GM23248 (cell line): ENCODE measurements around the gene PLPP3. TPM values are rescaled to one million over a fixed set of nuclear protein-coding genes. Genes with fewer than 3 reads are reported as not detected.

Experiments used
- DNase-seq: peaks from one replicate; pipeline ENCODE4 v3.0.0-alpha.2; 2015
- H2AFZ ChIP-seq: fragments of 200-600 bp; sonication (generic); 2 replicates; pipeline ENCODE4 v1.6.1; 2016; ENCODE audit warnings: antibody characterized with exemption
- H3F3A ChIP-seq: fragments of 200-600 bp; sonication (generic); 2 replicates; pipeline ENCODE4 v1.6.1; 2016; ENCODE audit warnings: mild to moderate bottlenecking, antibody characterized with exemption, mixed run types; ENCODE audit not compliant: insufficient read depth
- H3K27ac ChIP-seq: fragments of 200-600 bp; sonication (generic); 2 replicates; pipeline ENCODE4 v1.5.1; 2016; ENCODE audit warnings: mild to moderate bottlenecking
- H3K27me3 ChIP-seq: fragments of 200-600 bp; sonication (generic); replicated peaks from 2 replicates; pipeline ENCODE4 v1.6.1; 2016; ENCODE audit warnings: mild to moderate bottlenecking; ENCODE audit not compliant: insufficient read depth
- H3K36me3 ChIP-seq: fragments of 200-600 bp; sonication (generic); 2 replicates; pipeline ENCODE4 v1.6.1; 2016; ENCODE audit warnings: low read depth, mild to moderate bottlenecking
- H3K4me1 ChIP-seq: fragments of 200-600 bp; sonication (generic); 2 replicates; pipeline ENCODE4 v1.6.1; 2016; ENCODE audit warnings: mild to moderate bottlenecking; ENCODE audit not compliant: insufficient read depth
- H3K4me2 ChIP-seq: fragments of 200-600 bp; sonication (generic); one replicate; pipeline ENCODE4 v1.6.1; 2016; ENCODE audit warnings: mild to moderate bottlenecking; ENCODE audit not compliant: unreplicated experiment
- H3K4me3 ChIP-seq: fragments of 200-600 bp; sonication (generic); 2 replicates; pipeline ENCODE4 v1.5.1; 2016; ENCODE audit warnings: mild to moderate bottlenecking
- H3K79me2 ChIP-seq: fragments of 200-600 bp; sonication (generic); 2 replicates; pipeline ENCODE4 v1.6.1; 2016; ENCODE audit warnings: mild to moderate bottlenecking; ENCODE audit not compliant: insufficient read depth
- H3K9ac ChIP-seq: fragments of 200-600 bp; sonication (generic); 2 replicates; pipeline ENCODE4 v1.6.1; 2016; ENCODE audit warnings: mild to moderate bottlenecking
- H3K9me2 ChIP-seq: fragments of 200-600 bp; sonication (generic); 2 replicates; pipeline ENCODE4 v1.6.1; 2016; ENCODE audit warnings: mixed run types, mild to moderate bottlenecking, moderate library complexity; ENCODE audit not compliant: insufficient read depth
- H3K9me3 ChIP-seq: fragments of 200-600 bp; sonication (generic); one replicate; pipeline ENCODE4 v1.6.1; 2017; ENCODE audit warnings: low read depth
- H4K20me1 ChIP-seq: fragments of 200-600 bp; sonication (generic); 2 replicates; pipeline ENCODE4 v1.6.0; 2016; ENCODE audit not compliant: insufficient read depth
- EZH2 ChIP-seq: fragments of 200-600 bp; sonication (generic); IDR thresholded peaks from 2 replicates; pipeline ENCODE4 v1.6.1; 2018; ENCODE audit warnings: antibody characterized with exemption, mild to moderate bottlenecking; ENCODE audit not compliant: insufficient read depth, poor library complexity, severe bottlenecking
- EZH2phosphoT487 ChIP-seq: fragments of 200-600 bp; sonication (generic); IDR thresholded peaks from 2 replicates; pipeline ENCODE4 v1.6.1; 2018; ENCODE audit warnings: antibody characterized with exemption, moderate library complexity, mild to moderate bottlenecking, low read depth; ENCODE audit not compliant: insufficient read depth
- WGBS, 2 experiments: methylation state at CpG; one replicate each; pipeline ENCODE4 v1.1.6; 2015 to 2017; ENCODE audit warnings: low lambda C conversion rate in 2 of 2, low coverage in 1 of 2; ENCODE audit errors: missing lambda C conversion rate in 2 of 2; 5-methylcytosine and 5-hydroxymethylcytosine counted together
- in situ Hi-C: fragments of 300-500 bp; cut with MboI; formaldehyde crosslinking; loops from 2 replicates; pipeline ENCODE4 v1.15.0; 2020
- polyA plus RNA-seq: library from polyadenylated mRNA; unstranded; fragments of >200 nt; fragmentation: Nextera tagmentation; extraction: Ambion mirVana; gene quantifications from 2 replicates; pipeline ENCODE4 v1.2.1, GENCODE V29; 2016
- total RNA-seq: library from RNA; depleted of rRNA; stranded (reverse); fragments of >200 nt; shearing (Covaris generic); gene quantifications from 2 replicates; pipeline ENCODE4 v1.2.3, GENCODE V29; 2014

Gene PLPP3
- total and polyA plus RNA-seq, 2 experiments from 2014 or later = 80.1 to 156 TPM

DNA sequence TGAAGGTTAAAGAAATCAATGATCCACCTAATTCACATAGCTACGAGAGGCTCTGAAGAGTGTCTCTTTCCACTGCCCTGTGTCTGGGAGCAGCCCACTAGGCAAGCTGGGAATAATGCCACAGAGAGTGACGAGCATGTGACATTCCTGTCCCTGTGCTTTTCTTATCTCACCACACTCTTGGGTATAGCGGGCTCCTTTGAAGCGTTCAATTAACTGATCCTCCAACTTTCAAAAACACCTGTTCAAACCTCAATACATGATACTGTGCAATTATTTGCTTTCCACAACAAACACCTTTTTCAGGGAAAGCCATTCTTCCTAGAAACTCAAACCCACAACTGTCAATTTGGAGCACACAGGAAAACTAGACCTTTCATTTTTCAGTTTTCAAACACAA, 43.4 kb downstream of the PLPP3 start:
- no peak overlapping the region for H3K27ac ChIP-seq
- no peak overlapping the region for H3K9ac ChIP-seq
- no peak overlapping the region for H2AFZ ChIP-seq
- H3F3A ChIP-seq = no peaks in the 10 kb centered on the region
- H3K79me2 ChIP-seq = peaks cover 84% of the 10 kb centered on the region
- 89 to 92% methylated on average over 4 of the region's 4 CpGs for WGBS, 2 experiments
- no peak overlapping the region for H3K4me3 ChIP-seq
- H3K27me3 ChIP-seq = no peaks in the 10 kb centered on the region
- TF ChIP-seq EZH2phosphoT487 (no peak), EZH2 (no peak)
- H3K9me3 ChIP-seq = no peaks in the 10 kb centered on the region
- peaks cover 5% of the 10 kb centered on the region for H4K20me1 ChIP-seq
- DNase-seq = no peak
- peaks cover 44% of the 10 kb centered on the region; the same call in 1 of the 2 replicates for H3K36me3 ChIP-seq
- no peaks in the 10 kb centered on the region for H3K9me2 ChIP-seq
- H3K4me2 ChIP-seq = no peak overlapping the region
- no peaks in the 10 kb centered on the region for H3K4me1 ChIP-seq
- in situ Hi-C loops = no loop called here

DNA sequence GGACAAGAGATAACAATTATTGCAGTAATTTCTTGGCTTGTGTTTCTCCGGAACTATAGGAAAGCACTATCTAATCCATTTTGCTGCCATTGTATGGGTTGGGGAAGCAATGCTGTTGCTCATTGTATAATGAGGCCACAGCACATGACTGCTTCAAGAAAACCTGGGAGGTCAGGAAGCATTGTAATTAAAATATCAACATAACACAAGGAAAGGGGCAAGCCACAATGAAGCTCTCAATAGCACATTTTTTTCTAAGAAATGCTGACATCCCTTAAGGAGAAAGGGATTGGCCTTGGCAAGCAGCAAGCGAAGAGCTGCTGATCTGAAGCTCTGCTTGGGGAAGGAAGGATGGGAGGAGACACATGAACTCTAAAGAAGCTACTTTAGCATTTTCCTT, 44.0 kb downstream of the PLPP3 start:
- Histone ChIP-seq H4K20me1 (peaks cover 9% of the 10 kb centered on the region), H3K4me2 (no peak overlapping the region), H3K79me2 (peaks cover 84% of the 10 kb centered on the region), H3K9me2 (no peaks in the 10 kb centered on the region), H3K27ac (no peak overlapping the region), H3K36me3 (peaks cover 44% of the 10 kb centered on the region; the same call in 1 of the 2 replicates), H3F3A (no peaks in the 10 kb centered on the region), H2AFZ (no peak overlapping the region), H3K9ac (no peak overlapping the region), H3K4me1 (no peaks in the 10 kb centered on the region), H3K9me3 (no peaks in the 10 kb centered on the region), H3K27me3 (no peaks in the 10 kb centered on the region), H3K4me3 (no peak overlapping the region)
- 93 to 100% methylated on average over 2 of the region's 2 CpGs for WGBS, 2 experiments
- in situ Hi-C loops = no loop called here
- no peak for TF ChIP-seq EZH2phosphoT487
- TF ChIP-seq EZH2 = no peak
- no peak for DNase-seq

DNA sequence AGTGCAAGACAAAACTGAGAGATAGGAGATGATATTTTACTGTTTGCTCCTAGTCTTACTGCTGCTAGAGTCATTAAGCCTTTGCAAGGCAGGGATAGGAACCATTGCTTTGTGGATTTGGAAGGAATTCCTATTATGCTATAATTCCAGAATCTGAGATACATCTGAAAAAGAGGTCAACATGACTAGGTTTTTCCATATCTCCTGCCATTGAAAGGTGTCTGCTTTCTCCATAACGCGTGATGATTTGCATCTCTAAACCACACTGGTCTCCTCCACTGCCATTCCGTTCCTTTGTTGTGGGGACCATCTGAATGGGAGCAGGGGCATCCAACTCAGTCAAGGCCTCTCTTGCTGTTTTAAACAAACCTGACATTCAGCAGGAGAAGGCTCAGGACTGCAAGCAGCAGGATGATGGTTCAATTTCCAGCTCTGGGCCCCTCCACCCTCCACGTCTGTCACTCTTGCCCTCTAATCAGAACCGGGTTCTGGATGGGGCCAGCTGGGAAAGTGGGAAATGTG, 45.2 kb downstream of the PLPP3 start:
- Histone ChIP-seq H3K4me1 (no peaks in the 10 kb centered on the region), H2AFZ (no peak overlapping the region), H3K27ac (no peak overlapping the region), H3F3A (peaks cover 4% of the 10 kb centered on the region; the same call in 1 of the 2 replicates), H3K9me3 (no peaks in the 10 kb centered on the region), H3K27me3 (no peaks in the 10 kb centered on the region), H3K9me2 (no peaks in the 10 kb centered on the region), H3K4me2 (no peak overlapping the region), H4K20me1 (peaks cover 9% of the 10 kb centered on the region), H3K36me3 (peaks cover 44% of the 10 kb centered on the region; the same call in 1 of the 2 replicates), H3K79me2 (peaks cover 82% of the 10 kb centered on the region), H3K4me3 (no peak overlapping the region), H3K9ac (no peak overlapping the region)
- 82 to 83% methylated on average over 5 of the region's 5 CpGs for WGBS, 2 experiments
- DNase-seq = no peak
- in situ Hi-C loops = no loop called here
- no peak for TF ChIP-seq EZH2phosphoT487
- no peak for TF ChIP-seq EZH2

DNA sequence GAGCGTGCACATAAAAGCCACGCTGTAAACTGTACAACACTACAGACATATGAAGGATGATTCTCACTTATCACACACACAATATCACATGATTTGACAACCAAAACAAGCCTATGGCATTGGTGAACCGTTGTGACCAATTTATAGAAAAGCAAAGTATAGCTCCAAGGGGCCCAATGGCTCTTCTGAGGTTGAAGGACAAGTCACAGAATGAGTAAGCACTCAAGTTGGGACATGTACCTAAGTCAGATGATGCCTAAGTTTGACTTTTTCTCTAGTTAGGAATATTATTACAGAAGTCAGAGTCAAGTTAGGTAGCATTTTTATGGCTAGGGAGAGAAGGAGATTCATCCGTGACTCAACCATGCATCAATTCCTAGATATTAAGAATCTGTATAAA, 45.7 kb downstream of the PLPP3 start:
- peaks cover 44% of the 10 kb centered on the region; the same call in 1 of the 2 replicates for H3K36me3 ChIP-seq
- 73 to 80% methylated on average over 4 of the region's 4 CpGs for WGBS, 2 experiments
- no peaks in the 10 kb centered on the region for H3K9me3 ChIP-seq
- no peak for TF ChIP-seq EZH2
- TF ChIP-seq EZH2phosphoT487 = no peak
- H3K79me2 ChIP-seq = peaks cover 82% of the 10 kb centered on the region
- DNase-seq = no peak
- no peak overlapping the region for H3K27ac ChIP-seq
- H3K9me2 ChIP-seq = no peaks in the 10 kb centered on the region
- in situ Hi-C loops = no loop called here
- no peaks in the 10 kb centered on the region for H3K4me1 ChIP-seq
- H3F3A ChIP-seq = peaks cover 5% of the 10 kb centered on the region; the same call in 1 of the 2 replicates
- no peak overlapping the region for H3K9ac ChIP-seq
- no peak overlapping the region for H3K4me2 ChIP-seq
- H3K27me3 ChIP-seq = no peaks in the 10 kb centered on the region
- no peak overlapping the region for H2AFZ ChIP-seq
- peaks cover 9% of the 10 kb centered on the region for H4K20me1 ChIP-seq
- H3K4me3 ChIP-seq = no peak overlapping the region
